B cell (primary cell): ENCODE data around the gene SCYL2.
"Not testable (repeated sequence)": the region's sequence is repeated elsewhere in the genome, so short reads cannot be mapped to it uniquely, and the experiment has no call there.

Experiments used
- EZH2 ChIP-seq: IDR thresholded peaks from 2 replicates; pipeline ENCODE4 v1.6.1; 2012; ENCODE audit warnings: borderline replicate concordance, low read depth, mild to moderate bottlenecking, moderate library complexity, low read length; ENCODE audit not compliant: insufficient read depth, poor library complexity, severe bottlenecking
- TF ChIP-seq, protein P1 (sequence below): fragments of 200-600 bp; IDR thresholded peaks from one replicate; pipeline ENCODE4 v1.8.0; 2022; ENCODE audit warnings: antibody characterized with exemption, mild to moderate bottlenecking

DNA sequence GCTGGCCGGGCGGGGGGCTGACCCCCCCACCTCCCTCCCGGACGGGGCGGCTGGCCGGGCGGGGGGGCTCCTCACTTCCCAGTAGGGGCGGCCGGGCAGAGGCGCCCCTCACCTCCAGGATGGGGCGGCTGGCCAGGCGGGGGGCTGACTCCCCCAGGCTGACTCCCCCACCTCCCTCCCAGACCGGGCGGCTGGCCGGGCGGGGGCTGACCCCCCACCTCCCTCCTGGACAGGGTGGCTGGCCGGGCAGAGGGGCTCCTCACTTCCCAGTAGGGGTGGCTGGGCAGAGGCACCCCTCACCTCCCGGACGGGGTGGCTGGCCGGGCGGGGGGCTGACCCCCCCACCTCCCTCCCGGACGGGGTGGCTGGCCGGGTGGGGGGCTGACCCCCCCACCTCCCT is 27.4 kb downstream of the SCYL2 start:
- TF ChIP-seq, protein P1, sequence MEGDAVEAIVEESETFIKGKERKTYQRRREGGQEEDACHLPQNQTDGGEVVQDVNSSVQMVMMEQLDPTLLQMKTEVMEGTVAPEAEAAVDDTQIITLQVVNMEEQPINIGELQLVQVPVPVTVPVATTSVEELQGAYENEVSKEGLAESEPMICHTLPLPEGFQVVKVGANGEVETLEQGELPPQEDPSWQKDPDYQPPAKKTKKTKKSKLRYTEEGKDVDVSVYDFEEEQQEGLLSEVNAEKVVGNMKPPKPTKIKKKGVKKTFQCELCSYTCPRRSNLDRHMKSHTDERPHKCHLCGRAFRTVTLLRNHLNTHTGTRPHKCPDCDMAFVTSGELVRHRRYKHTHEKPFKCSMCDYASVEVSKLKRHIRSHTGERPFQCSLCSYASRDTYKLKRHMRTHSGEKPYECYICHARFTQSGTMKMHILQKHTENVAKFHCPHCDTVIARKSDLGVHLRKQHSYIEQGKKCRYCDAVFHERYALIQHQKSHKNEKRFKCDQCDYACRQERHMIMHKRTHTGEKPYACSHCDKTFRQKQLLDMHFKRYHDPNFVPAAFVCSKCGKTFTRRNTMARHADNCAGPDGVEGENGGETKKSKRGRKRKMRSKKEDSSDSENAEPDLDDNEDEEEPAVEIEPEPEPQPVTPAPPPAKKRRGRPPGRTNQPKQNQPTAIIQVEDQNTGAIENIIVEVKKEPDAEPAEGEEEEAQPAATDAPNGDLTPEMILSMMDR: not testable (repeated sequence)
- not testable (repeated sequence) for TF ChIP-seq EZH2
